SK-MEL-5 (cell line): ENCODE measurements around the gene SCOC. TPM values are rescaled to one million over a fixed set of nuclear protein-coding genes. Genes with fewer than 3 reads are reported as not detected.

Experiments
- DNase-seq: peaks from one replicate; pipeline ENCODE4 v3.0.0-alpha.2; 2016; ENCODE audit warnings: low read depth, low spot score
- in situ Hi-C: cut with HindIII; loops from 2 replicates; pipeline ENCODE4 v1.10.0; 2016; ENCODE audit warnings: low sequenced_read_pairs, high pct_unique_total_duplicates, low pct_unique_long_range_greater_than_20kb
- total RNA-seq: library from RNA; depleted of rRNA; stranded (reverse); fragments of >200 nt; shearing (Covaris generic); gene quantifications from 2 replicates; pipeline ENCODE4 v1.2.3, GENCODE V29; 2014; rRNA removed

The SCOC gene
- total RNA-seq, 1 experiment from 2014 or later = 50.7 TPM

- in situ Hi-C loops = no loop called here
- DNase-seq = no peak
Observed at GRCh38 chr4:140426610-140427105, 53.2 kb downstream of the SCOC start.

GRCh38 chr4:140427106-140427918, 53.9 kb downstream of the SCOC start, which contains the start of gene CLGN:
Gene CLGN, minus strand, starts transcription at chr4:140427648. Its CDS starts 14,570 bp downstream, at chr4:140413078.
- DNase-seq = peak; percentile 44
- in situ Hi-C loops = no loop called here

DNA sequence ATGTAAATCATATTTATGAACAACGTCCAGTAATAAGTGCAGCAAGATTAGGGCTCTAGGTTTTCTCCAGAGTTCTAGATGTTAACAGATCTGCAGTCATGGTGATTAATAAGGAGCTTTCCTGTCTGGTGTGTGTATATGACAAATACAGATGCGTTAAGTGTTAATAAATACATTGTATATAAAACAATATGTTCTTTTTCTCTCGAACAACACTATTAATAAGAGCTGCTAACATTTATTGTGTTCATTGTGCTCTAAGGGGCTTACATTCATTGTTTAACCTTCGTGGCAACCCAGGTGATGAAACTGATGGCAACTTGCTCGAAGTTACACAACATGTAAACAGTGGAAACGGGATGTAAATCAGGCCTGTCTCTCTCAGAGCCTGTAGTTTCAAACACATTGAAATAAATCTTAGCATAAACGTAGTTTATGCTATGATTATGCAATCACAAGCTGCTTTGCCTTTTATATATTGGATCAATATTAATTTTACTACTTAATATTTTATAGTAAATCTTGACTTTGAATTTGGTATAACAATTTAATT, 54.5 kb downstream of the SCOC start:
- no peak for DNase-seq
- in situ Hi-C loops = no loop called here

Other genes starting within 250 kb of the SCOC start
- 2.4 and 2.9 TPM in 2 replicates for gene MAML3, start 219.5 kb upstream of the SCOC start, total RNA-seq
- gene CLGN, start 54.0 kb downstream of the SCOC start, total RNA-seq = 0.08 and 0.21 TPM in 2 replicates
- not detected in 2 replicates for gene MGAT4D, start 124.6 kb downstream of the SCOC start, total RNA-seq
- 25.5 and 27.0 TPM in 2 replicates for gene ELMOD2, start 150.5 kb downstream of the SCOC start, total RNA-seq
- not detected in 2 replicates for gene UCP1, start 195.3 kb downstream of the SCOC start, total RNA-seq